Upper lobe of right lung (tissue), 1 donor: Measurements from ENCODE around the gene PDCD7. TPM values are rescaled to one million over a fixed set of nuclear protein-coding genes. Genes with fewer than 3 reads are reported as not detected.
"Not testable (repeated sequence)": the region's sequence is repeated elsewhere in the genome, so short reads cannot be mapped to it uniquely, and the experiment has no call there.

Source experiments
- ATAC-seq: fragments of 200-7000 bp; cut with Tn5 transposase; one replicate; pipeline ENCODE4 v1.9.1; 2020; ENCODE audit warnings: mild to moderate bottlenecking, moderate library complexity
- DNase-seq: peaks from one replicate; pipeline ENCODE4 v3.0.0-alpha.2; 2020
- H3K27ac ChIP-seq: fragments of 200-600 bp; one replicate; pipeline ENCODE4 v1.8.0; 2022
- H3K27me3 ChIP-seq: fragments of 200-600 bp; one replicate; pipeline ENCODE4 v1.8.0; 2022; ENCODE audit warnings: mild to moderate bottlenecking
- H3K36me3 ChIP-seq: fragments of 200-600 bp; one replicate; pipeline ENCODE4 v1.8.0; 2022
- H3K4me1 ChIP-seq: fragments of 200-600 bp; one replicate; pipeline ENCODE4 v1.8.0; 2022
- H3K4me3 ChIP-seq: fragments of 200-600 bp; one replicate; pipeline ENCODE4 v1.8.0; 2022; ENCODE audit warnings: mild to moderate bottlenecking
- H3K9me3 ChIP-seq: fragments of 200-600 bp; one replicate; pipeline ENCODE4 v1.8.0; 2022
- intact Hi-C: fragments of 100-400 bp; cut with DNase I; formaldehyde crosslinking; loops from one replicate; pipeline ENCODE4 v1.11.0; 2022
- total RNA-seq: library from RNA; stranded (reverse); fragmentation: NEBNext Ultra II Directional; extraction: Animal tissue kit (Norgen Biotek cat#: 25700); gene quantifications from one replicate; pipeline ENCODE4 v1.2.1, GENCODE V29; 2021
- TF ChIP-seq, protein P1 (sequence below): fragments of 200-600 bp; IDR thresholded peaks from one replicate; pipeline ENCODE4 v1.8.0; 2022; ENCODE audit warnings: antibody characterized with exemption
- donor health status: DM: no; HTN: yes; CAD: no; lungs with severe emphysema.

PDCD7 gene
- total RNA-seq, 1 donor from 2014 or later, result 29.4 TPM

- no peak for DNase-seq
- Histone ChIP-seq H3K27me3 (no peaks in the 10 kb centered on the region), H3K36me3 (peaks cover 34% of the 10 kb centered on the region), H3K9me3 (no peaks in the 10 kb centered on the region), H3K27ac (no peak overlapping the region), H3K4me3 (no peak overlapping the region), H3K4me1 (no peaks in the 10 kb centered on the region)
- no peak for ATAC-seq
- intact Hi-C loops, result no loop called here
- TF ChIP-seq, protein P1, sequence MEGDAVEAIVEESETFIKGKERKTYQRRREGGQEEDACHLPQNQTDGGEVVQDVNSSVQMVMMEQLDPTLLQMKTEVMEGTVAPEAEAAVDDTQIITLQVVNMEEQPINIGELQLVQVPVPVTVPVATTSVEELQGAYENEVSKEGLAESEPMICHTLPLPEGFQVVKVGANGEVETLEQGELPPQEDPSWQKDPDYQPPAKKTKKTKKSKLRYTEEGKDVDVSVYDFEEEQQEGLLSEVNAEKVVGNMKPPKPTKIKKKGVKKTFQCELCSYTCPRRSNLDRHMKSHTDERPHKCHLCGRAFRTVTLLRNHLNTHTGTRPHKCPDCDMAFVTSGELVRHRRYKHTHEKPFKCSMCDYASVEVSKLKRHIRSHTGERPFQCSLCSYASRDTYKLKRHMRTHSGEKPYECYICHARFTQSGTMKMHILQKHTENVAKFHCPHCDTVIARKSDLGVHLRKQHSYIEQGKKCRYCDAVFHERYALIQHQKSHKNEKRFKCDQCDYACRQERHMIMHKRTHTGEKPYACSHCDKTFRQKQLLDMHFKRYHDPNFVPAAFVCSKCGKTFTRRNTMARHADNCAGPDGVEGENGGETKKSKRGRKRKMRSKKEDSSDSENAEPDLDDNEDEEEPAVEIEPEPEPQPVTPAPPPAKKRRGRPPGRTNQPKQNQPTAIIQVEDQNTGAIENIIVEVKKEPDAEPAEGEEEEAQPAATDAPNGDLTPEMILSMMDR, result no peak
Observed at GRCh38 chr15:65095747-65096104, 37.9 kb downstream of the PDCD7 start.

DNA sequence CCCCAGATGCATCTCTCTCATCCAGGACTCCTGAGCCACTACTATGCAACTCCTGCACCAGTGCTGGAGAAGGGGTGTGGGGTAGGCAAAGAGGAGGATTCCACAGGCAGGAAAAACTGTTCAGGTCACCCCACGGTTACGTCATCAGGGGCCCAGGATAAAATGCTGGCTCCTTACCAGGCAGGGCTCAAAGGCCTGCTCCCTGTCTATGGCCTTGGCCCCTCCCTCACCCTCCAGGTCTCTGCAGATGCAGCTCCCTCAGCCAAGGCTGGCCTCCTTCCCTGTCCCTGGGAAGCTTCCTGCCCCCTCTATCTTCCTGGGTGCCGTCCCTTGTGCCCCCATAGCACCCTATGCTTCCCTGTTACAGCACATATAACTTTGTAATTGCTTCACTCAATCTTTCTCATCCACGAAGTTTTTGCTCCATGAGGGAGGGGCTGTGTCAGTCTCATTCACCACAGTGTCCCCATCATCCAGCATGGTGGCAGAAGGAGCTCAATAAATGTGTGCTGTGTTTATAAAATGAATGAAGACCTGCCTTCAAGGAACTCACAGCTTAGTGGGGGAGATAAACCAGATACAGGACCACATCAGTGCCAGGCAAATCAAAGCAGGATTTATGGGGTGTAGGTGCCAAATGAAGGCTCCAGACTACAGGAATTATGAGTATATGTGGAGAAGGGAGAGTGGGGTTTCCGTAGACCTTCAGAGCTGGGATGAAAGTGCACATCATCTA is 38.4 kb downstream of the PDCD7 start:
- Histone ChIP-seq H3K27ac (no peak overlapping the region), H3K36me3 (peaks cover 31% of the 10 kb centered on the region)

GRCh38 chr15:65094294-65094995 is 39.2 kb downstream of the PDCD7 start:
- H3K9me3 ChIP-seq, result no peaks in the 10 kb centered on the region
- intact Hi-C loops, result no loop called here
- no peak for DNase-seq
- no peak overlapping the region for H3K27ac ChIP-seq
- peaks cover 26% of the 10 kb centered on the region for H3K36me3 ChIP-seq
- no peaks in the 10 kb centered on the region for H3K27me3 ChIP-seq
- H3K4me3 ChIP-seq, result no peak overlapping the region
- no peaks in the 10 kb centered on the region for H3K4me1 ChIP-seq
- TF ChIP-seq, protein P1, result no peak
- ATAC-seq, result peak; percentile 43

More for the DNA sequence above, 38.4 kb downstream of the PDCD7 start:
- Histone ChIP-seq H3K9me3 (no peaks in the 10 kb centered on the region), H3K27me3 (no peaks in the 10 kb centered on the region), H3K4me3 (no peak overlapping the region), H3K4me1 (no peaks in the 10 kb centered on the region)
- intact Hi-C loops, result no loop called here
- TF ChIP-seq, protein P1, result no peak
- ATAC-seq (peak; percentile 5), DNase-seq (no peak)

- H3K4me3 ChIP-seq, ATAC-seq, H3K27me3 ChIP-seq, H3K4me1 ChIP-seq, intact Hi-C loops, DNase-seq, H3K27ac ChIP-seq, H3K9me3 ChIP-seq: not testable (repeated sequence)
- peaks cover 19% of the 10 kb centered on the region for H3K36me3 ChIP-seq
Observed at GRCh38 chr15:65093793-65094170, 39.8 kb downstream of the PDCD7 start.

GRCh38 chr15:65092911-65093792 is 40.5 kb downstream of the PDCD7 start:
- H3K27ac ChIP-seq, result no peak overlapping the region
- no peaks in the 10 kb centered on the region for H3K27me3 ChIP-seq
- H3K4me1 ChIP-seq, result peaks cover 6% of the 10 kb centered on the region
- TF ChIP-seq, protein P1, result no peak
- peaks cover 13% of the 10 kb centered on the region for H3K36me3 ChIP-seq
- ATAC-seq (no peak), DNase-seq (no peak)
- intact Hi-C loops, result no loop called here
- no peaks in the 10 kb centered on the region for H3K9me3 ChIP-seq
- H3K4me3 ChIP-seq, result no peak overlapping the region
